Neural cell (in vitro differentiated cells): ENCODE results near the gene FOXN1.

ENCODE experiments used
- CTCF ChIP-seq: fragments of 450-650 bp; IDR thresholded peaks from 2 replicates; pipeline ENCODE4 v1.5.1; 2014; ENCODE audit warnings: antibody characterized with exemption, mild to moderate bottlenecking, moderate library complexity; ENCODE audit not compliant: poor library complexity, severe bottlenecking
- TAF1 ChIP-seq: IDR thresholded peaks from 2 replicates; pipeline ENCODE4 v1.6.1; 2012; ENCODE audit warnings: low read depth

GRCh38 chr17:28474111-28474531 lies 32.0 kb upstream of the FOXN1 start:
- TF ChIP-seq CTCF (no peak), TAF1 (no peak)
